Measurements from ENCODE around the gene ZNF358. TPM values are rescaled to one million over a fixed set of nuclear protein-coding genes. Genes with fewer than 3 reads are reported as not detected.
A peak's percentile ranks its signal among the peaks of the same experiment; 100 is the strongest.

Gene ZNF358
- total and polyA plus RNA-seq, 2 of the 13 experiments (the other 11 are each of a cell fraction or from before 2014, with no cell fraction given): 9.1 to 37.0 TPM

DNA sequence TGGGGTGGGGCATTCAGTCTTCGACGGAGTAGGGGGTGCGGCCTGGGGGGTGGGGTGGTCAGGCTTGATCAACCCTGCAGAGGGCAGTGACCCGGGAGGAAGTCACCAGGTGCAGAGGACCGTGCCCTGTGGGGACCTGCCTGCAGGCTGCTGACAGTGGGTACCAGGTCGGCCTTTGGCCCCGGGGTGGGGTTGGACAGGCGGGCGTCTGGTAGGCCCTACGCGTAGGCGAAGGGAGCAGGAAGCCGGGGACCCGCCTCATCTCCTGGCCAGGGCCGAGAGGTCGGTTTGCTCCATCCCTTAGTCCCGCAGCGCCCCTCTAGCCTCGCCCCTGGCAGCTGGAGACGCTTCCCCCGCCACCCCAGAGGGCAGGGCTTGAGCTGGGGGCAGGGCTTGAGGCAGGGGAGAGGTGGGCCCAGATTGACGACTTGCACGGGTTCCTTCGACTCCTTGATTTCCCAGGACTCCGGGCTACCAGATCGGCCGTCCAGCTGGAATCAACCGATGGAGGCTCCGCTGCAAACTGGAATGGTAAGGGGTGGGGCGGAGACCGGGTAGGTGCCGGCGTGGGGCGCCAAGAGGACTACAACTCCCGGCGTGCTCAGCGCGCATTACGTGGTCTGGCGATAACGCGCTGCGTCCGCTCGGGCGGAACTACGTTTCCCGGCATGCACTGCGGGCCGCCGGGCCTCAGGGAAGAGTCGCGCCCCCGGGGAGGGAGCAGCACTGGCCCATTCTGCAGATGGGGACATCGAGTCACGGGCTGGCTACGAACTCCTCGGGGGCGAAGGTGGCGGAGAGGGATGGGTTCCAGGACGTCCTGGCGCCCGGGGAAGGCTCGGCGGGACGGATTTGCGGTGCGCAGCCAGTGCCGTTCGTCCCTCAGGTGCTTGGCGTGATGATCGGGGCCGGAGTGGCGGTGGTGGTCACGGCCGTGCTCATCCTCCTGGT lies 19.4 kb downstream of the ZNF358 start, which contains the start of gene PNPLA6 (continued):
- TF ChIP-seq ZNF749 (CRISPR knock-in tag; IDR thresholded peaks at IDR 0.05; ENCODE audit: borderline replicate concordance) (no peak), ETV6 (CRISPR knock-in tag; conservative IDR thresholded peaks at IDR 0.05) (peak; percentile 64; the same call in 1 of the 2 replicates), WIZ (CRISPR knock-in tag; IDR thresholded peaks at IDR 0.05) (no peak; the same call in 1 of the 2 replicates), ZNF543 (CRISPR knock-in tag; IDR thresholded peaks at IDR 0.05) (peak; percentile 48; the same call in 1 of the 2 replicates), ATRX (CRISPR knock-in tag; IDR thresholded peaks at IDR 0.05; ENCODE audit: borderline replicate concordance) (no peak), ZNF17 (CRISPR knock-in tag; IDR thresholded peaks at IDR 0.05) (no peak), CBX5 (CRISPR knock-in tag; IDR thresholded peaks at IDR 0.05; ENCODE audit: borderline replicate concordance) (no peak), NCOR1 (IDR thresholded peaks at IDR 0.05; ENCODE audit: borderline replicate concordance, low read length) (no peak), ZNF703 (CRISPR knock-in tag; IDR thresholded peaks at IDR 0.05; ENCODE audit: borderline replicate concordance) (no peak), NFRKB (IDR thresholded peaks at IDR 0.05) (no peak), ZNF468 (CRISPR knock-in tag; IDR thresholded peaks at IDR 0.05) (no peak), PPARG (CRISPR knock-in tag; conservative IDR thresholded peaks at IDR 0.05) (no peak), KLF13 (CRISPR knock-in tag; IDR thresholded peaks at IDR 0.05) (no peak; the same call in 1 of the 2 replicates), HMGA1 (CRISPR knock-in tag; conservative IDR thresholded peaks at IDR 0.05) (no peak), ZBTB8A (CRISPR knock-in tag; IDR thresholded peaks at IDR 0.05; ENCODE audit: borderline replicate concordance, low read depth) (no peak), EED (CRISPR knock-in tag; IDR thresholded peaks at IDR 0.05) (0 out of 2 replicates have a peak, but pooled peaks have one; percentile 42), STAT5B (CRISPR knock-in tag; IDR thresholded peaks at IDR 0.05) (no peak), SRSF9 (IDR thresholded peaks at IDR 0.05; ENCODE audit: borderline replicate concordance, insufficient read depth, low read depth, low read length, poor library complexity, severe bottlenecking) (no peak), SYNCRIP (IDR thresholded peaks at IDR 0.05; ENCODE audit: insufficient read depth, low read depth, low read length) (no peak), U2AF2 (IDR thresholded peaks at IDR 0.05; ENCODE audit: low read depth, low read length) (no peak), MEIS1 (CRISPR knock-in tag; IDR thresholded peaks at IDR 0.05; ENCODE audit: borderline replicate concordance) (0 out of 2 replicates have a peak, but pooled peaks have one; percentile 57)
- TF ChIP-seq, protein P1, sequence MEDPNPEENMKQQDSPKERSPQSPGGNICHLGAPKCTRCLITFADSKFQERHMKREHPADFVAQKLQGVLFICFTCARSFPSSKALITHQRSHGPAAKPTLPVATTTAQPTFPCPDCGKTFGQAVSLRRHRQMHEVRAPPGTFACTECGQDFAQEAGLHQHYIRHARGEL (CRISPR knock-in tag; IDR thresholded peaks at IDR 0.05): no peak
- TF ChIP-seq, protein P2, sequence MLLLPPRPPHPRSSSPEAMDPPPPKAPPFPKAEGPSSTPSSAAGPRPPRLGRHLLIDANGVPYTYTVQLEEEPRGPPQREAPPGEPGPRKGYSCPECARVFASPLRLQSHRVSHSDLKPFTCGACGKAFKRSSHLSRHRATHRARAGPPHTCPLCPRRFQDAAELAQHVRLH (CRISPR knock-in tag; IDR thresholded peaks at IDR 0.05; ENCODE audit: borderline replicate concordance, low read depth): peak; percentile 63
- TF ChIP-seq, protein P3, sequence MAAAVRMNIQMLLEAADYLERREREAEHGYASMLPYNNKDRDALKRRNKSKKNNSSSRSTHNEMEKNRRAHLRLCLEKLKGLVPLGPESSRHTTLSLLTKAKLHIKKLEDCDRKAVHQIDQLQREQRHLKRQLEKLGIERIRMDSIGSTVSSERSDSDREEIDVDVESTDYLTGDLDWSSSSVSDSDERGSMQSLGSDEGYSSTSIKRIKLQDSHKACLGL (CRISPR knock-in tag; IDR thresholded peaks at IDR 0.05): peak; percentile 80
- TF ChIP-seq, protein P4, sequence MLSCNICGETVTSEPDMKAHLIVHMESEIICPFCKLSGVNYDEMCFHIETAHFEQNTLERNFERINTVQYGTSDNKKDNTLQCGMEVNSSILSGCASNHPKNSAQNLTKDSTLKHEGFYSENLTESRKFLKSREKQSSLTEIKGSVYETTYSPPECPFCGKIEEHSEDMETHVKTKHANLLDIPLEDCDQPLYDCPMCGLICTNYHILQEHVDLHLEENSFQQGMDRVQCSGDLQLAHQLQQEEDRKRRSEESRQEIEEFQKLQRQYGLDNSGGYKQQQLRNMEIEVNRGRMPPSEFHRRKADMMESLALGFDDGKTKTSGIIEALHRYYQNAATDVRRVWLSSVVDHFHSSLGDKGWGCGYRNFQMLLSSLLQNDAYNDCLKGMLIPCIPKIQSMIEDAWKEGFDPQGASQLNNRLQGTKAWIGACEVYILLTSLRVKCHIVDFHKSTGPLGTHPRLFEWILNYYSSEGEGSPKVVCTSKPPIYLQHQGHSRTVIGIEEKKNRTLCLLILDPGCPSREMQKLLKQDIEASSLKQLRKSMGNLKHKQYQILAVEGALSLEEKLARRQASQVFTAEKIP (CRISPR knock-in tag; IDR thresholded peaks at IDR 0.05; ENCODE audit: borderline replicate concordance): no peak

Data from HepG2 (cell line).